Measurements from ENCODE around the gene HSPA12B. TPM values are rescaled to one million over a fixed set of nuclear protein-coding genes. Genes with fewer than 3 reads are reported as not detected.

HSPA12B gene
- total and polyA plus RNA-seq, 9 of the 15 experiments (the other 6 are each of a cell fraction or from before 2014, with no cell fraction given), result 0.03 to 0.07 TPM; not detected in 7

DNA sequence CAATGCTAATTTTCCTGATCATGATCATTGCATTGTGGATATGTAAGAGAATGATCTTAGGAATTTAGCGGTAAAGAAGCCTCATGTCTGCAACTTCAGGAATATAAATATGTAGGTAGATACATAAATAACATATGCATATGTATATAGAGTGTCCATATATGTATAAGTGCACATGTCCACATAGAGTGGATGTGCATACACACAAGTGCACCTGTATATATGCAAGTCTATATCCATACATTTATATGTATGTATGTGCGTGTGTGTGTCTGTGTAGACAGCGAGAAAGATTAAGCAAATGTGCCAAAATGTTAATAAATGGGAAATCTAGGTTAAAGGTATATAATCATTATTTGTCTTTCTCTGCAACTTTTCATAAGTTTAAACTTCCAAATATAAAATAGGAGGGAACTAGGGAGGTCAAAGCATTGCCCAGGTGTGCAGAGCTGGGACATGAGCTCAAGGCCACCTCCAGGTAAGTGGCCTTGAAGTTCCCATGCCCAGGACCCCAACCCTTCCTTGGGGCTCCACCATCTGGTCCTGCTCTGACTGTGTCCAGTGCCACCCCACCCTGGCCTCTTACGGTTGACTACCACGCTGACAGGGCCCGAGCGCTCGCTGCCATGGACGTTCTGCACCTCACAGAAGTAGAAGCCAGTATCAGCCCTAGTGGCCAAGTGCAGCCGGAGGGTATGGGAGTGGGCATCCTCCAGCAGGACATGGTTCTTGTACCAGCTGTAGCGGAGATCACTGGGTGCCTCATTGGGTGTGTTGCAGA is 29.7 kb upstream of the HSPA12B start:
- H3K9me3 ChIP-seq (replicated peaks; ENCODE audit: control insufficient read depth, insufficient read depth, low read depth, low read length), result no peaks in the 10 kb centered on the region
- H3K36me3 ChIP-seq (ENCODE audit: control insufficient read depth, insufficient read depth, low read length), result no peaks in the 10 kb centered on the region
- TF ChIP-seq, protein P1, sequence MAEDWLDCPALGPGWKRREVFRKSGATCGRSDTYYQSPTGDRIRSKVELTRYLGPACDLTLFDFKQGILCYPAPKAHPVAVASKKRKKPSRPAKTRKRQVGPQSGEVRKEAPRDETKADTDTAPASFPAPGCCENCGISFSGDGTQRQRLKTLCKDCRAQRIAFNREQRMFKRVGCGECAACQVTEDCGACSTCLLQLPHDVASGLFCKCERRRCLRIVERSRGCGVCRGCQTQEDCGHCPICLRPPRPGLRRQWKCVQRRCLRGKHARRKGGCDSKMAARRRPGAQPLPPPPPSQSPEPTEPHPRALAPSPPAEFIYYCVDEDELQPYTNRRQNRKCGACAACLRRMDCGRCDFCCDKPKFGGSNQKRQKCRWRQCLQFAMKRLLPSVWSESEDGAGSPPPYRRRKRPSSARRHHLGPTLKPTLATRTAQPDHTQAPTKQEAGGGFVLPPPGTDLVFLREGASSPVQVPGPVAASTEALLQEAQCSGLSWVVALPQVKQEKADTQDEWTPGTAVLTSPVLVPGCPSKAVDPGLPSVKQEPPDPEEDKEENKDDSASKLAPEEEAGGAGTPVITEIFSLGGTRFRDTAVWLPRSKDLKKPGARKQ (CRISPR knock-in tag; IDR thresholded peaks at IDR 0.05), result no peak
- TF ChIP-seq BRD4 (IDR thresholded peaks at IDR 0.05) (no peak), ZKSCAN8 (CRISPR knock-in tag; IDR thresholded peaks at IDR 0.05) (no peak), RHOXF2B (CRISPR knock-in tag; conservative IDR thresholded peaks at IDR 0.05) (no peak), SLC30A9 (CRISPR knock-in tag; IDR thresholded peaks at IDR 0.05) (no peak), SAFB2 (IDR thresholded peaks at IDR 0.05; ENCODE audit: borderline replicate concordance, low read depth, low read length, severe bottlenecking) (no peak), NR2F6 (CRISPR knock-in tag; IDR thresholded peaks at IDR 0.05) (no peak), MIER1 (IDR thresholded peaks at IDR 0.05; ENCODE audit: low read depth) (no peak), SUPT5H (IDR thresholded peaks at IDR 0.05) (no peak), ZNF197 (CRISPR knock-in tag; IDR thresholded peaks at IDR 0.05; ENCODE audit: low read depth) (no peak)
- peaks cover 0 to 43% of the 10 kb centered on the region in 2 experiments; a peak in 3 of 5 replicates for H3K27me3 ChIP-seq (ENCODE audit: control insufficient read depth in 2 of 2, insufficient read depth in 2 of 2, low read length in 2 of 2)
- H3K4me2 ChIP-seq (ENCODE audit: insufficient read depth, low read length), result no peak overlapping the region
- H3K4me1 ChIP-seq (replicated peaks in 1 of 2; ENCODE audit: control insufficient read depth in 2 of 2, insufficient read depth in 2 of 2, low read length in 2 of 2), result peaks cover 0 to 16% of the 10 kb centered on the region in 2 experiments; a peak in 2 of 5 replicates
- no peak for DNase-seq (ENCODE audit: extremely low read depth in 1 of 4, low spot score in 3 of 4)
- H3K9ac ChIP-seq (ENCODE audit: insufficient read depth in 1 of 2, low read depth in 2 of 2, low read length in 2 of 2), result no peak overlapping the region
- intact Hi-C loops (cut with micrococcal nuclease) (no loop called here), in situ Hi-C loops (cut with MboI) (no loop called here)
- ATAC-seq, result no peak
- no peak overlapping the region for H2AFZ ChIP-seq (ENCODE audit: low read depth, low read length)
- 3% methylated on average over 11 of the region's 11 CpGs for WGBS (ENCODE audit: insufficient coverage, low coverage, missing lambda C conversion rate)
- ChIA-PET CTCF (ENCODE audit: low intra/inter-chr PET ratio) (no interaction called here), POLR2A (no interaction called here)
- H3K79me2 ChIP-seq (ENCODE audit: control insufficient read depth, insufficient read depth, low read length), result no peaks in the 10 kb centered on the region
- no peak overlapping the region for H3K27ac ChIP-seq (ENCODE audit: extremely low read depth, low read depth, low read length)
- FAIRE-seq, result no peak
- H4K20me1 ChIP-seq (replicated peaks; ENCODE audit: control insufficient read depth, insufficient read depth, low read length), result no peaks in the 10 kb centered on the region
- H3K9me1 ChIP-seq (ENCODE audit: control insufficient read depth, insufficient read depth, low read length), result no peaks in the 10 kb centered on the region
- BruUV-seq (replicated peaks), result no TSS peak
- H3K4me3 ChIP-seq, result no peak overlapping the region

Data from K562 (cell line).